PC-3 (cell line): ENCODE data around the gene PTPRA. TPM values are rescaled to one million over a fixed set of nuclear protein-coding genes. Genes with fewer than 3 reads are reported as not detected.

Source experiments
- ATAC-seq: fragments of 200-7000 bp; cut with Tn5 transposase; 2 replicates; pipeline ENCODE4 v1.9.1; 2020; ENCODE audit warnings: mild to moderate bottlenecking, moderate library complexity
- BruUV-seq: library from RNA; stranded (reverse); fragments of 400-500 nt; replicated peaks from 2 replicates; lab custom pipeline; 2021; lab: Mats Ljungman, UMichigan
- CTCF ChIA-PET: fragments of 300-600 bp; sonication (Branson Sonifier 250); formaldehyde crosslinking; loops from one replicate; lab custom pipeline; 2022; ENCODE audit warnings: antibody characterized with exemption; lab: Charles Lee
- POLR2A ChIA-PET: fragments of 300-600 bp; sonication (Branson Sonifier 250); formaldehyde crosslinking; loops from one replicate; lab custom pipeline; 2022; ENCODE audit warnings: antibody characterized with exemption; ENCODE audit not compliant: unreplicated experiment; lab: Charles Lee
- DNase-seq: peaks from one replicate; pipeline ENCODE4 v3.0.0-alpha.2; 2015
- H2AFZ ChIP-seq: fragments of 300-600 bp; sonication (generic); 2 replicates; pipeline ENCODE4 v1.6.0; 2016; ENCODE audit warnings: antibody characterized with exemption, low read length
- H3F3A ChIP-seq: fragments of 300-600 bp; sonication (generic); one replicate; pipeline ENCODE4 v1.6.0; 2017; ENCODE audit warnings: antibody characterized with exemption, low read length, control low read depth, mild to moderate bottlenecking; ENCODE audit not compliant: unreplicated experiment
- H3K27ac ChIP-seq: fragments of 300-600 bp; sonication (generic); 2 replicates; pipeline ENCODE4 v1.5.1; 2016; ENCODE audit warnings: mild to moderate bottlenecking, low read length
- H3K27me3 ChIP-seq: fragments of 300-600 bp; sonication (generic); 2 replicates; pipeline ENCODE4 v1.6.1; 2016; ENCODE audit warnings: low read length, mixed read lengths
- H3K36me3 ChIP-seq: fragments of 300-600 bp; sonication (generic); 2 replicates; pipeline ENCODE4 v1.6.1; 2016; ENCODE audit warnings: low read depth, mixed run types, low read length, mixed read lengths
- H3K4me1 ChIP-seq: fragments of 300-600 bp; sonication (generic); 2 replicates; pipeline ENCODE4 v1.5.1; 2016; ENCODE audit warnings: low read length; ENCODE audit not compliant: insufficient read depth
- H3K4me2 ChIP-seq: fragments of 300-600 bp; sonication (generic); 2 replicates; pipeline ENCODE4 v1.6.0; 2016; ENCODE audit warnings: low read length
- H3K4me3 ChIP-seq: fragments of 300-600 bp; sonication (generic); 2 replicates; pipeline ENCODE4 v1.5.1; 2016; ENCODE audit warnings: mild to moderate bottlenecking, low read length, mixed read lengths
- H3K79me2 ChIP-seq: fragments of 300-600 bp; sonication (generic); 2 replicates; pipeline ENCODE4 v1.6.1; 2017; ENCODE audit warnings: low read length, mixed read lengths
- H3K9ac ChIP-seq: fragments of 300-600 bp; sonication (generic); 2 replicates; pipeline ENCODE4 v1.6.0; 2016; ENCODE audit warnings: mild to moderate bottlenecking, low read length
- H3K9me2 ChIP-seq: fragments of 300-600 bp; sonication (generic); replicated peaks from 2 replicates; pipeline ENCODE4 v1.6.1; 2016; ENCODE audit warnings: mixed run types, low read length, mixed read lengths
- H3K9me3 ChIP-seq: fragments of 300-600 bp; sonication (generic); 2 replicates; pipeline ENCODE4 v1.6.1; 2016; ENCODE audit warnings: low read length, mixed read lengths
- H4K20me1 ChIP-seq: fragments of 300-600 bp; sonication (generic); 2 replicates; pipeline ENCODE4 v1.6.1; 2016; ENCODE audit warnings: low read length, mixed read lengths
- EZH2 ChIP-seq: fragments of 300-600 bp; sonication (generic); IDR thresholded peaks from one replicate; pipeline ENCODE4 v1.6.1; 2017; ENCODE audit warnings: antibody characterized with exemption, mild to moderate bottlenecking, low read length; ENCODE audit not compliant: unreplicated experiment
- EZH2phosphoT487 ChIP-seq: fragments of 300-600 bp; sonication (generic); IDR thresholded peaks from 2 replicates; pipeline ENCODE4 v1.6.1; 2018; ENCODE audit warnings: mild to moderate bottlenecking, antibody characterized with exemption, low read length, borderline replicate concordance
- intact Hi-C: fragments of 100-400 bp; cut with micrococcal nuclease; formaldehyde crosslinking; loops from 2 replicates; pipeline ENCODE4 v1.9.0; 2023
- total RNA-seq: library from RNA; depleted of rRNA; stranded (reverse); fragments of >200 nt; gene quantifications from 2 replicates; pipeline ENCODE4 v1.2.3, GENCODE V29; 2014
- TF ChIP-seq, protein P1 (sequence below): fragments of 300-600 bp; sonication (generic); conservative IDR thresholded peaks from 2 replicates; pipeline ENCODE4 v1.5.1; 2017; ENCODE audit warnings: antibody characterized with exemption, low read depth, mild to moderate bottlenecking, low read length

The PTPRA gene
- total RNA-seq, 1 experiment from 2014 or later = 35.0 TPM

DNA sequence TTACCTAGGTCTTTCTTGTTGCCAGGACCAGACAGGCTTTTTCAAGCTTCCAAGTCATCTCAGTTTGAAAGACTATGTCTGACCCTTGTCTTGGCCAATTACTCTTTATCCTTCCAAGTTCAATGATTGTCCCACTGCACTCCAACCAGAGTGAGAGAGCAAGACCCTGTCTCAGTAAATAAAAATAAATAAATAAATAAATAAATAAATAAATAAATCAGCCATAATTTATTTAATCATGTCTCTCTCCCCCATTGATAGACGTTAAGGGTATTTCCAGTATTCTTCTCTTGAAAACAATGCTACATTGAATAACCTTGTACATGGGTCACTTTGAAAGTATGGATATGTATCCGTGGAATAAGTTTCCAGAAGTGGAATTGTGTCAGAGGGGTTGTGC is 83.2 kb downstream of the PTPRA start:
- CTCF ChIA-PET = no interaction called here
- DNase-seq (no peak), ATAC-seq (no peak)
- Histone ChIP-seq H3K27me3 (no peaks in the 10 kb centered on the region), H3K9me2 (no peaks in the 10 kb centered on the region), H3K4me2 (no peak overlapping the region), H3K9me3 (no peaks in the 10 kb centered on the region), H3K36me3 (no peaks in the 10 kb centered on the region; the same call in 1 of the 2 replicates), H3K9ac (no peak overlapping the region), H3K4me3 (no peak overlapping the region), H3F3A (no peaks in the 10 kb centered on the region), H3K79me2 (no peaks in the 10 kb centered on the region), H2AFZ (no peak overlapping the region), H3K4me1 (no peaks in the 10 kb centered on the region), H3K27ac (no peak overlapping the region), H4K20me1 (no peaks in the 10 kb centered on the region)
- POLR2A ChIA-PET = no interaction called here
- intact Hi-C loops = no loop called here
- no TSS peak for BruUV-seq
- no peak for TF ChIP-seq EZH2phosphoT487
- TF ChIP-seq EZH2 = no peak
- TF ChIP-seq, protein P1, sequence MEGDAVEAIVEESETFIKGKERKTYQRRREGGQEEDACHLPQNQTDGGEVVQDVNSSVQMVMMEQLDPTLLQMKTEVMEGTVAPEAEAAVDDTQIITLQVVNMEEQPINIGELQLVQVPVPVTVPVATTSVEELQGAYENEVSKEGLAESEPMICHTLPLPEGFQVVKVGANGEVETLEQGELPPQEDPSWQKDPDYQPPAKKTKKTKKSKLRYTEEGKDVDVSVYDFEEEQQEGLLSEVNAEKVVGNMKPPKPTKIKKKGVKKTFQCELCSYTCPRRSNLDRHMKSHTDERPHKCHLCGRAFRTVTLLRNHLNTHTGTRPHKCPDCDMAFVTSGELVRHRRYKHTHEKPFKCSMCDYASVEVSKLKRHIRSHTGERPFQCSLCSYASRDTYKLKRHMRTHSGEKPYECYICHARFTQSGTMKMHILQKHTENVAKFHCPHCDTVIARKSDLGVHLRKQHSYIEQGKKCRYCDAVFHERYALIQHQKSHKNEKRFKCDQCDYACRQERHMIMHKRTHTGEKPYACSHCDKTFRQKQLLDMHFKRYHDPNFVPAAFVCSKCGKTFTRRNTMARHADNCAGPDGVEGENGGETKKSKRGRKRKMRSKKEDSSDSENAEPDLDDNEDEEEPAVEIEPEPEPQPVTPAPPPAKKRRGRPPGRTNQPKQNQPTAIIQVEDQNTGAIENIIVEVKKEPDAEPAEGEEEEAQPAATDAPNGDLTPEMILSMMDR = no peak

DNA sequence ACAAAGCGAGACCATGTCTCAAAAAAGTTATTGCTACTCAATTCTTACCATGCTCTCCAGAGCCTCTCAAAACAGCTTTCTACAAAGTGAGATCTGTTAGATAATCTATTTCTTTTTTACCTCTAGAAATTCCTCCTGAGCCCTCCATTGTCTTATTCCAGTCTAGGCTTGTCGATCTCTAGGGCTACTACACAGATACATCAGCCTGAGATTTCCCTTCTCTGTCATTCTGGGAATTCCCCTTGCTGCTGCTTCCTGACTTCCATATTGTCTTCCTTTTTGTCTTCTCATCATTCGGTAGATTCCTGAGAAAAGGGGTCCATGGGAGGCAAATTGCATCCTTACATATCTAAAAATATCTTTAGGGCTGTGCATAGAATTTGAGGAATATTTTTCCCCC is 94.6 kb downstream of the PTPRA start:
- H3K4me3 ChIP-seq = no peak overlapping the region
- H3F3A ChIP-seq = no peaks in the 10 kb centered on the region
- 0 out of 2 replicates have a peak, but pooled peaks cover 2% of the 10 kb centered on the region for H3K36me3 ChIP-seq
- ATAC-seq = no peak
- ChIA-PET CTCF (interaction anchor here (0.6 kb wide), 1 partner anchor 16 kb away, joined by 5 read pairs; no protein-coding TSS in a partner anchor), POLR2A (no interaction called here)
- H2AFZ ChIP-seq = no peak overlapping the region
- no TSS peak for BruUV-seq
- H3K4me1 ChIP-seq = no peaks in the 10 kb centered on the region
- H3K27ac ChIP-seq = no peak overlapping the region
- no peaks in the 10 kb centered on the region for H3K79me2 ChIP-seq
- H4K20me1 ChIP-seq = no peaks in the 10 kb centered on the region
- TF ChIP-seq, protein P1 = no peak
- no peak for TF ChIP-seq EZH2
- TF ChIP-seq EZH2phosphoT487 = no peak
- H3K9me2 ChIP-seq = no peaks in the 10 kb centered on the region
- H3K27me3 ChIP-seq = no peaks in the 10 kb centered on the region
- H3K9ac ChIP-seq = no peak overlapping the region
- DNase-seq = no peak
- intact Hi-C loops = no loop called here
- no peak overlapping the region for H3K4me2 ChIP-seq
- no peaks in the 10 kb centered on the region for H3K9me3 ChIP-seq

DNA sequence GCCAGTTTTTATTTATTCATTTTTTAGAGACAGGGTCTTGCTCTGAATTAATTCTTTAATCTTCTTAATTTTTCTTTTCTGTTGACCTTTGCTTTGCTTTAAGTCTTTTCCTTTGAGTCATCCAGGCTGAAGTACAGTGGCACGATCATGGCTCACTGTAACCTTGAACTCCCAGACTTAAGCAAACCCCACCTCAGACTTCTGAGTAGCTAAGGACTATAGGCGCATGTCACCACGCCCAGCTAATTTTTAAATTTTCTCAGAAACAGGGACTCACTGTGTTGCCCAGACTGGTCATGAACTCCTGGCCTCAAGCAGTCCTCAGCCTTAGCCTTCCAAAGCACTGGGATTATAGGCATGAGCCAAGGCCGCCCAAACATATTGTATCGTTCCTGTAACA is 98.8 kb downstream of the PTPRA start:
- no peaks in the 10 kb centered on the region for H3K9me2 ChIP-seq
- no peak overlapping the region for H3K4me3 ChIP-seq
- H4K20me1 ChIP-seq = no peaks in the 10 kb centered on the region
- H2AFZ ChIP-seq = no peak overlapping the region
- H3K4me2 ChIP-seq = no peak overlapping the region
- H3K36me3 ChIP-seq = no peaks in the 10 kb centered on the region
- no peak overlapping the region for H3K9ac ChIP-seq
- no TSS peak for BruUV-seq
- no peak overlapping the region for H3K27ac ChIP-seq
- POLR2A ChIA-PET = no interaction called here
- no peaks in the 10 kb centered on the region for H3K4me1 ChIP-seq
- H3F3A ChIP-seq = no peaks in the 10 kb centered on the region
- H3K79me2 ChIP-seq = no peaks in the 10 kb centered on the region
- intact Hi-C loops = no loop called here
- no peak for DNase-seq
- no peak for ATAC-seq
- no peak for TF ChIP-seq EZH2
- no peak for TF ChIP-seq EZH2phosphoT487
- TF ChIP-seq, protein P1 = no peak
- H3K27me3 ChIP-seq = no peaks in the 10 kb centered on the region
- CTCF ChIA-PET = no interaction called here
- H3K9me3 ChIP-seq = no peaks in the 10 kb centered on the region
